Measurements from ENCODE around the gene MYBPHL.
A peak's percentile ranks its signal among the peaks of the same experiment; 100 is the strongest.
"Not testable (repeated sequence)": the region's sequence is repeated elsewhere in the genome, so short reads cannot be mapped to it uniquely, and the experiment has no call there.

Gene MYBPHL

GRCh38 chr1:109298666-109299557 is 7.9 kb downstream of the MYBPHL start:
- Mint-ChIP-seq H3K4me1 (ENCODE audit: low read depth) (peaks cover 5% of the 10 kb centered on the region), H3K4me3 (no peak overlapping the region), H3K9me3 (no peaks in the 10 kb centered on the region), H3K27me3 (ENCODE audit: low read depth) (peaks cover 24% of the 10 kb centered on the region), H3K27ac (no peak overlapping the region), H3K36me3 (ENCODE audit: low read depth) (no peaks in the 10 kb centered on the region)
- DNase-seq (ENCODE audit: low spot score) = peak; percentile 20

DNA sequence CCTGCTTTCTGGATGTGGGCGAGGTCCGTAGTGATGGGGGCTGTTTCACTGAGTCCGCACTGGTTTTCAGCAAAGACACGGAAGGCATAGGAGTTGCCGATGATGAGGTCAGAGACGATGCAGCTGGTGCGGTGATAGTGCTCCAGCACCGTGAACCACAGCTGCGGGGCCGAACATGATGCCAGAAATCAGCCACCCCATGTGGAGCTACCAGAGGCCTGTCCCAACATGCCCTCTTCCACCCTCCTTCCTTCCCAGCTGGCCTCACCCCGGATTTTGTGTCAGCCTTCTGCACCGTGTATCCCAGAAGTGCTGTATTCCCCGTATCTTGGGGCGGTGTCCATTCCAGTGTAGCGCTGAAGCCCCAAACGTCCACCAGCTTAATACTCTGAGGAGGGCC is 10.0 kb downstream of the MYBPHL start:
- peaks cover 33% of the 10 kb centered on the region for H3K27me3 Mint-ChIP-seq (ENCODE audit: low read depth)
- H3K36me3 Mint-ChIP-seq (ENCODE audit: low read depth) = no peaks in the 10 kb centered on the region
- H3K4me1 Mint-ChIP-seq (ENCODE audit: low read depth) = peaks cover 5% of the 10 kb centered on the region
- DNase-seq (ENCODE audit: low spot score) = no peak
- H3K27ac Mint-ChIP-seq = no peak overlapping the region
- H3K4me3 Mint-ChIP-seq = no peak overlapping the region
- no peaks in the 10 kb centered on the region for H3K9me3 Mint-ChIP-seq

- Mint-ChIP-seq H3K36me3 (ENCODE audit: low read depth) (no peaks in the 10 kb centered on the region), H3K27me3 (ENCODE audit: low read depth) (peaks cover 34% of the 10 kb centered on the region)
Observed at GRCh38 chr1:109295712-109296415, 10.9 kb downstream of the MYBPHL start.

GRCh38 chr1:109294481-109294880 is 12.3 kb downstream of the MYBPHL start:
- Mint-ChIP-seq H3K36me3 (ENCODE audit: low read depth) (no peaks in the 10 kb centered on the region), H3K27ac (no peak overlapping the region), H3K4me1 (ENCODE audit: low read depth) (peaks cover 5% of the 10 kb centered on the region), H3K27me3 (ENCODE audit: low read depth) (peaks cover 28% of the 10 kb centered on the region), H3K4me3 (no peak overlapping the region), H3K9me3 (no peaks in the 10 kb centered on the region)
- no peak for DNase-seq (ENCODE audit: low spot score)

More at GRCh38 chr1:109295712-109296415, 10.9 kb downstream of the MYBPHL start:
- DNase-seq (ENCODE audit: low spot score) = no peak
- H3K9me3 Mint-ChIP-seq = no peaks in the 10 kb centered on the region
- no peak overlapping the region for H3K4me3 Mint-ChIP-seq
- no peak overlapping the region for H3K27ac Mint-ChIP-seq
- H3K4me1 Mint-ChIP-seq (ENCODE audit: low read depth) = peaks cover 5% of the 10 kb centered on the region

DNA sequence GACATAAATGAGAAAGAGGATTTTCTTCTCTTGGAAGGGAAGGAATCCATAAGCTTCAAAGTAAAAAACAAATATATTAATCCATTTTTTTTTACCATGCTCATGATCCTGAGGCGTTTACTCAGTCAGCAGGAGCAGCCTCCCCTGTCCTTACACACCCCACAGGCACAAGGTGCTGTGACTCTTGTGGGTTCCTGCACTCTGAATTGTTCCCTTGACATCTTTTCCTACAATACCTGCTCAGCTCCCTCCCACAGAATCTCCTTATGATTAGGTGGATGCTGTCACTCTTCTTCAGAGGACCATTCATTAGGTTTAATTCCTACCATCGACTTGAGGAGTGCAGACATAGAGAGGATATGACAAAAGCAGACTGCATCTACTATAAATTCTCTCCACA is 13.8 kb downstream of the MYBPHL start:
- Mint-ChIP-seq H3K27ac (no peak overlapping the region), H3K27me3 (ENCODE audit: low read depth) (peaks cover 34% of the 10 kb centered on the region), H3K9me3 (no peaks in the 10 kb centered on the region), H3K36me3 (ENCODE audit: low read depth) (no peaks in the 10 kb centered on the region), H3K4me3 (no peak overlapping the region), H3K4me1 (ENCODE audit: low read depth) (peaks cover 2% of the 10 kb centered on the region)
- DNase-seq (ENCODE audit: low spot score) = no peak

- Mint-ChIP-seq H3K27me3 (ENCODE audit: low read depth) (peaks cover 34% of the 10 kb centered on the region), H3K4me3 (no peak overlapping the region), H3K4me1 (ENCODE audit: low read depth) (peaks cover 2% of the 10 kb centered on the region), H3K36me3 (ENCODE audit: low read depth) (no peaks in the 10 kb centered on the region), H3K27ac (no peak overlapping the region), H3K9me3 (no peaks in the 10 kb centered on the region)
- DNase-seq (ENCODE audit: low spot score) = no peak
Observed at GRCh38 chr1:109292364-109292763, 14.4 kb downstream of the MYBPHL start.

GRCh38 chr1:109290998-109291397 is 15.8 kb downstream of the MYBPHL start:
- H3K36me3 Mint-ChIP-seq (ENCODE audit: low read depth) = no peaks in the 10 kb centered on the region

DNA sequence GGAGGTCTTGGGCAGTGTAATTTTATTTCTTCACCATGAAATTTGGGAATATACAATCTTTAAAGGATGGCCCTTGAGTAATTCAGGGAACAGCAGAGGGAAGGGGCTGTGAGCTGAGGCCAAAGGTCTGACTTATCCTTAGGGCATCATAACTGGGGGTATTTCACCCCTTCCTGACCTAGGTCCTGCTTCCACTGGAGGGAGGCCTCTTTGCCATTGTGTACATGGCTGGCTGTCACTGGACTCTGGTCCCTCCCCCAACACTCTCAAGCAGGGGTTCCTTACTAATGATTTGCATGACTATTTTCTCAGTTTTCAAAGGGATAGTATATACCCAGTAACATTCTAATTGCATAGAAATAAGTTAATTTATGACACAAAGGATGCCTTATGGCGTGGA is 16.7 kb downstream of the MYBPHL start:
- Mint-ChIP-seq H3K36me3 (ENCODE audit: low read depth) (no peaks in the 10 kb centered on the region), H3K4me3 (no peak overlapping the region), H3K4me1 (ENCODE audit: low read depth) (no peaks in the 10 kb centered on the region), H3K9me3 (no peaks in the 10 kb centered on the region), H3K27ac (no peak overlapping the region), H3K27me3 (ENCODE audit: low read depth) (peaks cover 30% of the 10 kb centered on the region)
- DNase-seq (ENCODE audit: low spot score) = no peak

More at GRCh38 chr1:109290998-109291397, 15.8 kb downstream of the MYBPHL start:
- Mint-ChIP-seq H3K9me3 (no peaks in the 10 kb centered on the region), H3K27ac (no peak overlapping the region), H3K27me3 (ENCODE audit: low read depth) (peaks cover 37% of the 10 kb centered on the region), H3K4me3 (no peak overlapping the region), H3K4me1 (ENCODE audit: low read depth) (peaks cover 2% of the 10 kb centered on the region)
- DNase-seq (ENCODE audit: low spot score) = no peak

- H3K27ac Mint-ChIP-seq; H3K36me3 Mint-ChIP-seq (ENCODE audit: low read depth): not testable (repeated sequence)
Observed at GRCh38 chr1:109286762-109287161, 20.0 kb downstream of the MYBPHL start.

GRCh38 chr1:109283748-109284600 is 22.8 kb downstream of the MYBPHL start:
- Mint-ChIP-seq H3K27me3 (ENCODE audit: low read depth) (peaks cover 10% of the 10 kb centered on the region), H3K4me1 (ENCODE audit: low read depth) (peaks cover 27% of the 10 kb centered on the region), H3K36me3 (ENCODE audit: low read depth) (peaks cover 12% of the 10 kb centered on the region), H3K27ac (peak overlapping the region; percentile 86), H3K4me3 (peak overlapping the region; percentile 100), H3K9me3 (no peaks in the 10 kb centered on the region)
- no peak for DNase-seq (ENCODE audit: low spot score)

More at GRCh38 chr1:109286762-109287161, 20.0 kb downstream of the MYBPHL start:
- H3K4me1 Mint-ChIP-seq (ENCODE audit: low read depth) = peaks cover 16% of the 10 kb centered on the region
- not testable (repeated sequence) for DNase-seq (ENCODE audit: low spot score); H3K9me3 Mint-ChIP-seq; H3K4me3 Mint-ChIP-seq
- peaks cover 11% of the 10 kb centered on the region for H3K27me3 Mint-ChIP-seq (ENCODE audit: low read depth)

DNA sequence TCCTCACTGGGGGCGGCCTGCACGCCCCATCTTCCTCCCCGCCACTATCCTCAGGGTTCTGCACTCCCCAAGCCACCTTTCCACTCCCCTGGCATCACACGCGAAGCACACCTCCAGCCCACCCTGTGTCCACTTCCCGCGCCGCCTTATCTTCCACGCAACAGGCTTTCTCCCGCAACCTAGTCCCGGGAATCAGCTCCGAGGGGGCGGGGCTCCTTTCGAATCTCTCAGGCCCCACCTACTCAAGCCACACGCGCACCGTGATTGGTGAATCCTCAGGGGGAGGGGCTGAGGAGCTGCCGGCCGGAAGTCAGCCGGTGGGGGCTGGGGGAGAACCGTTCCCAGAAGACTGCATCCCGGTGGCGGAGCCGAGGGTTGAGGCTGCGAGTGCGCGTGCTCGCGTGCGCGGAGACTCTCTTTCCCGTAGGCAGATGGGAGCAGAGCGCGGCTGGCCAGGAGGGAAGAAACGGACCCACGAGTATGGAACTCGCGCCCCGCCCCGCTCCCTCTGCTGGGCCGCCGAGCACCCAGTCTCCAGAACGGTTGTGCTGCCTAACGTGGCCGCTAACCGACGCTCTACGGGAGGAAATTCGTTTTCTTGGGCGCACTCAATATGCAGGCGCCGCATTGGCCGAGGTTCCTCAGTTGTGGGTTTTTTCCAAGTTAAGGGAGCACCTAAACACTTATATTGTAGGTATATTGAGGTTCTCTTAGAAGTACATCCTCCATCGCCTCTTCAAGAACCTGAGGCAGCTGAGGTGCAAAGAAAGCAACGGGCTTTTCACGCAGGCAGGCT is 23.7 kb downstream of the MYBPHL start, which contains the start of gene PSRC1:
TSS of gene PSRC1 (minus strand) at position 194 of the 796 bp plus-strand sequence.
- Mint-ChIP-seq H3K4me3 (peak within 1 kb of the TSS; percentile 100), H3K27me3 (ENCODE audit: low read depth) (peaks cover 4% of the 10 kb centered on the region), H3K27ac (peak within 1 kb of the TSS; percentile 86), H3K4me1 (ENCODE audit: low read depth) (peaks cover 27% of the 10 kb centered on the region), H3K9me3 (no peaks in the 10 kb centered on the region), H3K36me3 (ENCODE audit: low read depth) (peaks cover 15% of the 10 kb centered on the region)
- DNase-seq (ENCODE audit: low spot score) = peak; percentile 89

DNA sequence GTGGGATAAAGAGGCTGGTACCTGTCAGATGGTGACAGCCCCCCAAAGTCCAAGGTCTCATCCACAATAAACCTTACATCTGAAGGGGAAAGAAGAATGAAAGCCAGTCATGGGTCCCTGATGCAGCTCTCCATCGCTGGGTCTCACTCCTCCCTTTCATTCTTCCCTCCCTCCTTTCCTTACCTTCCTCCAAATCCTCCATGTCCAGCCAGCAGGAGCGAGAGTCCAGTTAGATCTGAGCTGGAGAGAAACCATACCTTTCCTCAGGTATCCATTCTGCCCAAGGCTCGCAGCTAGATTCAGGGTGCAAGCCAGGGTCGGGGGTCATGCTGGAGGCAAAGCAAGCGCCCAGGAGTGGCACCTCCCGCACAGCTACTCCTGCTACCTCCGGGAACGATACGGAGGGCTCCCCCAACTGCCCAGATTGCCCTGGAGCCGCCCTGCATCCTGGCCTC is 24.3 kb downstream of the MYBPHL start:
- peak overlapping the region; percentile 100 for H3K4me3 Mint-ChIP-seq
- peaks cover 15% of the 10 kb centered on the region for H3K36me3 Mint-ChIP-seq (ENCODE audit: low read depth)
- peaks cover 27% of the 10 kb centered on the region for H3K4me1 Mint-ChIP-seq (ENCODE audit: low read depth)

More for the DNA sequence above, 24.3 kb downstream of the MYBPHL start:
- Mint-ChIP-seq H3K27ac (peak overlapping the region; percentile 86), H3K27me3 (ENCODE audit: low read depth) (peaks cover 2% of the 10 kb centered on the region), H3K9me3 (no peaks in the 10 kb centered on the region)
- DNase-seq (ENCODE audit: low spot score) = no peak

Measured in T-helper 2 cell treated with Interferon-gamma antibody and Interleukin-4, amounts not matched to agents 5 μg/mL and 100 μg/mL, for 36 hours (primary cell).